ENCODE data around the gene GPC5. TPM values are rescaled to one million over a fixed set of nuclear protein-coding genes. Genes with fewer than 3 reads are reported as not detected.

The GPC5 gene
- total RNA-seq, 1 donor from 2014 or later, result 0.13 TPM

- no peak for DNase-seq (ENCODE audit: low spot score)
These were observed 306.0 kb downstream of the GPC5 start for GRCh38 chr13:91704398-91704797.

DNA sequence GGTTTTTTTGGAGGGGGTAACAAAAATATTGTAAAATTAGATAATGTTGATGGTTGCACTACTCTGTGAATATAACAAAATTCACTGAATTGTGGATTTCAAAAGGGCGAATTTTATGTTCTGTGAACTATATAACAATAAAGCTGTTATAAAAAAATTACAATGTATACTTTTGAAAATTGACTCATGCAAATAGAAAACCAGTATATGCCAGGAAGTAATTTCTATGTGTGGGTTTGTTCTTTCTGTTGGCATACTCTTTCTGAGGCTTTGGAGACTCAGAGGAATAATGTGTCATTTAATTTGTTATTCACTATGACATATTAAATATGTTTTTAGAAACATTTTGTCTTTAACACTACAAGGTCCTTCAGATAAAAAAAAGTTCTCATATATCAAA lies 310.1 kb downstream of the GPC5 start:
- DNase-seq (ENCODE audit: low spot score), result no peak

GRCh38 chr13:91709180-91709579 lies 310.8 kb downstream of the GPC5 start:
- DNase-seq (ENCODE audit: low spot score), result no peak

GRCh38 chr13:91710733-91711132 lies 312.3 kb downstream of the GPC5 start:
- no peak for DNase-seq (ENCODE audit: low spot score)

- no peak for DNase-seq (ENCODE audit: low spot score)
These were observed 316.4 kb downstream of the GPC5 start for GRCh38 chr13:91714855-91715254.

GRCh38 chr13:91716436-91717065 lies 318.1 kb downstream of the GPC5 start:
- DNase-seq (ENCODE audit: low spot score), result no peak

DNA sequence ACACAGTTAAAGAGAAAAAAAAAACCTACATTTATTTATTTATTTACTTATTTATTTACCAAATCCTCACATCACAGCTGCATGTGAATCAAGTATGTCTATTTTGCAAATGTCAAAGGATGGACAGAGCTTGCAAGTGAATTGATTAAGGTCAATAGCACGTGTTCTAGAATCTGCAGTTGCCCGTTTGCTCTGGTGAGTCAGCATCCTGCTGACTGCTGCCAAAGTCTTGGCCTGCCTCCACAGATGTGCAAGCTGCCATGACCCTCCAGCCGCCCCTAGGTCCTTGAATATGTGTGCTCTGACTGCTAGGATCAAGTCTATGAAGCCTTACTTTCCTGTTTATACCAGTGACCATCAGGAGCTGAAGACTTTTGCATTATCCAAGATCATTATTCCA lies 320.6 kb downstream of the GPC5 start:
- no peak for DNase-seq (ENCODE audit: low spot score)

DNA sequence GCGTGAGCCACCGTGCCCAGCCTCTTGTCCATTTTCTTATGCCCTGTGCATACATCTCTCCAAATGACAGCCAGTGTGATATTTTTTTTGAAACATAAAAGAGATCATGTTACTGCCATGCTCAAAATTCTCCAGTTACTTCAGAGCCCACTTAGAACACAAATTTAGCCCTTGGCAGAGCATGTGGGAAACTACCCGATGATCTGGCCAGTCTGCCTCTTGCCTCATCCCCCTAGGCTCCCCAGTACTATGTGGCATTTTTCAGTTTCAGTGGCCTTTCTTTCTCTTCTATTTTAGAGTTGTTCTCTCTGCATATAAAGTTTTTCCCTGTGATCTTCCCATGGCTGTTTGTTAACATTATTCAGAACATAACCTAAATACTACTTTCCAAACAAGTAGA lies 323.0 kb downstream of the GPC5 start:
- DNase-seq (ENCODE audit: low spot score), result no peak

DNA sequence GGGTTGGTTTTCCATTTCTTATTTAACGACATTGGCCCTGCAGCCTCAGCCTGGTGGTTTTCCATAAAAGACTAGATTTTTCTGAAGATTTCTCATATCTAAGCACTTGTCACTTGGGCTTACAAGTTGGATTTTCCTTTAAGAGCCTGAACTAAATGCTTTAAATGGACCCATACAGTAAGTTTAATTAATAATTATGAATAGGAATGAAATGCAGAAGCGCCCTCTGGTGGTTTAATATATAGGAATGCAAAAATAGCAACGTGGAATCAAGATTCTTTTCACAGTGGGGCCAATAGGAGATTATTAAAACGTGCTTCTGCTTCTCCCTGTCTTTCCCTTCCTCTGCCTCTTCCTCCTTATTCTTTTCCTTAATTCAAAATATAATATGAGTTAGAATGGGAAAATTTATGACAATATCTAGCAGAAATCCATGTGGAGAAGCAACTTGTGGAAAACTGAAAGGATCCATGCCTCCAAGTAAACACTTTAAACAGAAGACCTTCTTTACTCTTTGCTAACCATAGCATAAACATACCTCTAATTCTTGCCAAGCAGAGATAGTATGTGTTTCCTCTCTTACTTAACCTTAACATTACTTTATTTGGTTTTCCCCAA lies 324.0 kb downstream of the GPC5 start:
- DNase-seq (ENCODE audit: low spot score), result no peak

GRCh38 chr13:91724591-91724990 lies 326.2 kb downstream of the GPC5 start:
- DNase-seq (ENCODE audit: low spot score), result no peak

DNA sequence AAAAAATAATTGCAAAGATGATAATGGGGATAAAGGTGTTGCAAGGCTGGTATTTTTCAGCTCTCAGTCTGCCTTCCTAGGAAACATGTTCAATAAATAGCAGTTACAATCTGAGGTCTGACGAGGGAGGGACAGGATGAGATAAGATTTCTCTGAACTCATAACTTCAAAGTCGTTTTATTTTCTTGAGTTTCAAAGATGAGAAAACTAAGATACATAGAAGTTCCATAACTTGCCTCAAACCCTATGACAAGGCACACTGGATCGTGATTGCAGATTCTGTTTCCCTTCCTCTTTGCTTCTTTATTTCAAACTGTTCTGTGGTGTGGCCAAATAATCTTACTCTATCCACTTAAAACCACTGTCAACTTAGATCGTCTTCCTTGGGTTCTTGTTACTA lies 327.2 kb downstream of the GPC5 start:
- DNase-seq (ENCODE audit: low spot score), result no peak

DNA sequence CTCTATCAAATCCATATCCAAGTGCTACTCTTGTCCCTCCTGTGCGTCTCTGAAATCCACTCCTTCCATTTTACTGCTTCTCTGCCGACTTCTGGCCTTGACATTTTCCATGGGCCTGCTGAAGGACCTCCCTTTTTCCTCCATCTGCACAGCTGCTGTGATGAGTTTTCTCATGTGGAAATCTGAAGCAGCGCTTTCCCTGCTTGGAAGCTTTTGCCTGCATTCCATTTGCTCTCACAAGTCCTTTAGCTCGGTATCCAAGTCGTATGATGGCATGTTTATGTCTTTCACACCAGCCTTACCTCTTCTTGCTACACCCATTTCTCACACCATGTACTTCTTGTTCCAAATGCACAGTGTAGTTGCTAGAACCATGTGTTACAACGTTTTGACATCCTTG lies 328.2 kb downstream of the GPC5 start:
- DNase-seq (ENCODE audit: low spot score), result no peak

- no peak for DNase-seq (ENCODE audit: low spot score)
These were observed 331.4 kb downstream of the GPC5 start for GRCh38 chr13:91729859-91730258.

GRCh38 chr13:91739751-91740150 lies 341.3 kb downstream of the GPC5 start:
- no peak for DNase-seq (ENCODE audit: low spot score)

DNA sequence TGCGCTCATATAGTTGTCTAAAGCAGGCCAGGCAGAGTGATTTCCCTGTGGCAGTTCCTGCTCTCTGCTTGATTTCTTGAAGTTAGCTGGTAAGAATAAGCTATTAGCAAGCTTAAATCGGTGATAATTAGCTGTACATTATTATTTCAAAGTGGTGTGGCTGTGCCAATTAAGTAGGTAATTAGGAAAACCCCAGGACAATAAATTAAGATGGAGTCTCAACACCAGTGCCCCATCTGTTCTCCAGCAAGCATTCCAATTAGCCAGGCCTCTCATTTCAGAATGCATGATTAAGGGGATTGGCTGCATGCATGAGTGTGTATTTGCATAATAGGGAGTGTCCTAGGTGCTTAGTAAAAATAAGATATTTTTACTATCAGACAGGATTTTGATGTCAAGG lies 342.3 kb downstream of the GPC5 start:
- no peak for DNase-seq (ENCODE audit: low spot score)

- no peak for DNase-seq (ENCODE audit: low spot score)
These were observed 343.5 kb downstream of the GPC5 start for GRCh38 chr13:91741925-91742324.

- no peak for DNase-seq (ENCODE audit: low spot score)
These were observed 345.9 kb downstream of the GPC5 start for GRCh38 chr13:91744284-91744683.

- no peak for DNase-seq (ENCODE audit: low spot score)
These were observed 347.5 kb downstream of the GPC5 start for GRCh38 chr13:91745967-91746366.

DNA sequence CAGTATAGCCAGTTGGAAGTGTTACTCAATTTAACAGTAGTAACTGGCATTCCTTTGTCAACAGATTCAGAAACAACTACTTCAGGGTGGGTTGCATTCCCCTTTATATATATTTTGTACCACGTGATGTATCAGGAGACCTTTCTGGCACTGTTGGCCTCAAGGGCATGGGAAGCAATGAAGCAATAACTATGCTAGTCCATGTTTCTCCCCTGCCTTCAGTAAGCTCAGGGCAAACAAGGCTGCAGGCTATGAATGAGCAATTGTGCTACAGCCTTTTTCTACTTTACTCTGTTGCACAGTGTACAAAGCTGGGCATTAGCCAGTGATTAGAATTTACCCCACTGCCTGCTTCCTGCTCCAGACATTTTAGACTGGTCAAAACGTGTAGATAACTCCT lies 348.8 kb downstream of the GPC5 start:
- no peak for DNase-seq (ENCODE audit: low spot score)

GRCh38 chr13:91748416-91749089 lies 350.1 kb downstream of the GPC5 start:
- no peak for DNase-seq (ENCODE audit: low spot score)

DNA sequence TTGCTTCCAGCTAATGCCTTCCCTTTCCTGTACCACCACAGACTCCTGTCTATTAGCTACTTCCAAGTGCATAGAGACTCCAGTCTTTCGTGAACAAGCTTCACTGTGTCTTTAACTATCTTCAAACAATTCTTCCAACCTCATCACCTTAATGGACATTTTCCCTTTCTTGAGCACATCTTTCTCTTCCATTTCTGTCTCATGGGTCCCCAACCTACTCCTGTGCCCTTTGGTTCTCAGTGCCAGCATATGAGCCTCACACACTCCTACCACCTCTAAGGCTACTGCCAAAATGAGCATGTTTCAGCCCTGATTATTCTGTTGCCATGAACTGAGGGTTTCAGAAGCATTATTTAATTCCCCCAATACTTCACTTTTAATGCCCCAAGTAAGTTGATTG lies 360.3 kb downstream of the GPC5 start:
- no peak for DNase-seq (ENCODE audit: low spot score)

DNA sequence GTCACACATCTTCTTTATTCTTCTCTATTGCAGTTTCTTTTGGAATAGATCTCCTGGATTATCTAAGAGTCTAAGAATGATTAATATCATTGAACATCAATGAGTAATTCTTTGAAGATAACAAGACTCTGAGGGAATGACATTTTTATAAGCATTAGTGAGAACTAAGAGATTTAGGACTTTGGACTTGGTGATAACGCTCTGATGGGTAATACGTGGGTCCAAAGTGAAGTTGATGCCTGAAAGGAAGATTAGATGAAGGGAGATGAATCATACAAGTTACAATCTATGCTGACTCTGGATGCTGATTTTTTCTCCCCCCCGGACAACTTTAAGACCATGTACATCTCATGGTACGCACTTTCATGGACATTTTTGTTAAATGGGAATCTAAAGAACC lies 364.5 kb downstream of the GPC5 start:
- no peak for DNase-seq (ENCODE audit: low spot score)

DNA sequence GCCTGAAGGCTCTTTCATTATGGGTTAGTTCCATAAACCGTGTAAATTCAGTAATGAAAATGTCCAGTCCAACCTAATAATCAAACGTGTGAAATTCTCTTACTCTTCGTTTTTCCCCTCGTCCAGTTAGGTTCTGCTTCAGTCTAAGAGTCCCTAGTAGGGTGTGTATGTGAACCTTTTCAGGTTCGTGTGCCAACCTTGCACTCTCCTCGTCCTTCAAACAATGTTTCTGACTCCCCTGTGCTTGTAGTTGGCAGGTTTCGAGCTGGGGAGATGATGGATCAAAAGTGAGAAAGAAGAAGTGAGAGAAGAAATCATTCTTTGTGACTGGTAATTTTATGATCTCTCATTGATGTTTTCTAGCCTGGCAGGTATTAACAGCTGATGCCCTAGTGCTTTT lies 366.1 kb downstream of the GPC5 start:
- DNase-seq (ENCODE audit: low spot score), result no peak
